ENCODE data around the gene WDR91. TPM values are rescaled to one million over a fixed set of nuclear protein-coding genes. Genes with fewer than 3 reads are reported as not detected.

The WDR91 gene
- total RNA-seq, 2 donors from 2014 or later = 28.0 to 32.4 TPM

GRCh38 chr7:135233570-135233969 is 22.2 kb upstream of the WDR91 start, which contains the start of gene STRA8:
STRA8 (plus strand) TSS chr7:135233838; CDS start chr7:135240525, 6,687 bp downstream.
- H3K27me3 ChIP-seq = no peaks in the 10 kb centered on the region
- no peak for ATAC-seq
- intact Hi-C loops (cut with DNase I) = no loop called here
- H3K27ac ChIP-seq = no peak within 1 kb of the TSS
- no peak for TF ChIP-seq POLR2A (IDR thresholded peaks at IDR 0.05)
- no peak for TF ChIP-seq CTCF (IDR thresholded peaks at IDR 0.05)
- no peaks in the 10 kb centered on the region for H3K36me3 ChIP-seq (replicated peaks in 1 of 2; ENCODE audit: insufficient read depth in 1 of 2, low read depth in 2 of 2)
- 92 to 93% methylated on average over 28 of the region's 28 CpGs for WGBS, 2 donors
- H3K4me1 ChIP-seq = no peaks in the 10 kb centered on the region
- no peak within 1 kb of the TSS for H3K4me3 ChIP-seq
- DNase-seq = no peak
- no peaks in the 10 kb centered on the region for H3K9me3 ChIP-seq

GRCh38 chr7:135232720-135233119 is 21.4 kb upstream of the WDR91 start:
- 88 to 89% methylated on average over 13 of the region's 13 CpGs for WGBS, 2 donors

GRCh38 chr7:135232087-135232486 is 20.8 kb upstream of the WDR91 start:
- DNase-seq (no peak), ATAC-seq (no peak)
- H3K4me3 ChIP-seq = no peak overlapping the region
- no peaks in the 10 kb centered on the region for H3K27me3 ChIP-seq
- H3K36me3 ChIP-seq (replicated peaks in 1 of 2; ENCODE audit: insufficient read depth in 1 of 2, low read depth in 2 of 2) = no peaks in the 10 kb centered on the region
- 95 to 100% methylated on average over 6 of the region's 6 CpGs for WGBS, 2 donors
- no peak overlapping the region for H3K27ac ChIP-seq
- intact Hi-C loops (cut with DNase I) = no loop called here
- no peak for TF ChIP-seq POLR2A (IDR thresholded peaks at IDR 0.05)
- TF ChIP-seq CTCF (IDR thresholded peaks at IDR 0.05) = no peak
- no peaks in the 10 kb centered on the region for H3K9me3 ChIP-seq
- no peaks in the 10 kb centered on the region for H3K4me1 ChIP-seq

More at GRCh38 chr7:135232720-135233119, 21.4 kb upstream of the WDR91 start:
- TF ChIP-seq POLR2A (IDR thresholded peaks at IDR 0.05) (no peak), CTCF (IDR thresholded peaks at IDR 0.05) (no peak)
- no peaks in the 10 kb centered on the region for H3K4me1 ChIP-seq
- no peak overlapping the region for H3K27ac ChIP-seq
- ATAC-seq (no peak), DNase-seq (no peak)
- no peaks in the 10 kb centered on the region for H3K9me3 ChIP-seq
- no peak overlapping the region for H3K4me3 ChIP-seq
- intact Hi-C loops (cut with DNase I) = no loop called here
- no peaks in the 10 kb centered on the region for H3K27me3 ChIP-seq
- H3K36me3 ChIP-seq (replicated peaks in 1 of 2; ENCODE audit: insufficient read depth in 1 of 2, low read depth in 2 of 2) = no peaks in the 10 kb centered on the region

- DNase-seq = no peak
- Histone ChIP-seq H3K27me3 (no peaks in the 10 kb centered on the region), H3K4me1 (no peaks in the 10 kb centered on the region), H3K27ac (no peak overlapping the region), H3K36me3 (replicated peaks in 1 of 2; ENCODE audit: insufficient read depth in 1 of 2, low read depth in 2 of 2) (no peaks in the 10 kb centered on the region), H3K9me3 (no peaks in the 10 kb centered on the region), H3K4me3 (no peak overlapping the region)
- no peak for TF ChIP-seq POLR2A (IDR thresholded peaks at IDR 0.05)
- no peak for TF ChIP-seq CTCF (IDR thresholded peaks at IDR 0.05)
- no peak for ATAC-seq
- intact Hi-C loops (cut with DNase I) = no loop called here
These were observed 20.4 kb upstream of the WDR91 start for GRCh38 chr7:135231686-135232085.

- TF ChIP-seq CTCF (IDR thresholded peaks at IDR 0.05) = no peak
- no peak for TF ChIP-seq POLR2A (IDR thresholded peaks at IDR 0.05)
- Histone ChIP-seq H3K36me3 (replicated peaks in 1 of 2; ENCODE audit: insufficient read depth in 1 of 2, low read depth in 2 of 2) (no peaks in the 10 kb centered on the region), H3K9me3 (no peaks in the 10 kb centered on the region), H3K27me3 (no peaks in the 10 kb centered on the region), H3K27ac (no peak overlapping the region), H3K4me3 (no peak overlapping the region), H3K4me1 (peaks cover 1% of the 10 kb centered on the region)
- intact Hi-C loops (cut with DNase I) = no loop called here
- ATAC-seq (no peak), DNase-seq (no peak)
- WGBS, 2 donors = 33 to 46% methylated on average over 1 of the region's 1 CpG
These were observed 12.7 kb upstream of the WDR91 start for GRCh38 chr7:135224027-135224426.
